ENCODE results near the gene COA3. TPM values are rescaled to one million over a fixed set of nuclear protein-coding genes. Genes with fewer than 3 reads are reported as not detected.

The COA3 gene
- total RNA-seq, 1 donor from 2014 or later: 31.8 TPM

DNA sequence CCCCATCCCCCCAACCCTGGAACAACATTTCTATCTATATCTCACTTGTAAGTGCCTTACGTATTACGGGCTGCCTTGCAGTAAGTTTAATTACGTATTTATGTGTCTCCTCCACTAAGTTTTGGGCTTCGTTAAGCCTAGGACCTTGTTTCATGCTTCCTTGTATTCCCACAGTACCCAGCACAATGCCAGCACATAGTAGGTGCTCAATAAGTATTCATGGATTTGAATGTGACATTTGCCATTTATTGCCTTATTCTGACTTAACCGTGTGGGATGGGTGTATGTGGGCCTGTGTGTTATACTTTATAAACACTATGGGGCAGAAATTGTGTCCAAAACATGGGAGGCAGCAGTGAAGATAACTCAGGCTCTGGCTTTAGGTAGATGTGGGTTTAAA lies 6.0 kb downstream of the COA3 start:
- Histone ChIP-seq H3K36me3 (ENCODE audit: insufficient read depth, low read length) (peaks cover 18% of the 10 kb centered on the region), H4K20me1 (ENCODE audit: insufficient read depth, low read length) (peaks cover 16% of the 10 kb centered on the region), H2AFZ (ENCODE audit: low read depth, low read length) (no peak overlapping the region), H3K79me2 (ENCODE audit: insufficient read depth, low read length) (peaks cover 5% of the 10 kb centered on the region), H3K4me2 (ENCODE audit: low read length) (no peak overlapping the region), H3K9ac (ENCODE audit: low read length) (no peak overlapping the region), H3K27ac (ENCODE audit: low read depth, low read length) (no peak overlapping the region), H3K4me1 (ENCODE audit: insufficient read depth, low read length) (peaks cover 2% of the 10 kb centered on the region), H3K9me3 (ENCODE audit: insufficient read depth, low read depth, low read length) (no peaks in the 10 kb centered on the region), H3K27me3 (ENCODE audit: insufficient read depth, low read length) (no peaks in the 10 kb centered on the region), H3K4me3 (ENCODE audit: insufficient read depth, low read depth, low read length) (no peak overlapping the region)
- DNase-seq (ENCODE audit: low read depth): no peak
- peaks cover 8% of the 10 kb centered on the region for H3K4me1 Mint-ChIP-seq (ENCODE audit: low read depth, unreplicated experiment)
- no peak for FAIRE-seq
- H3K4me3 Mint-ChIP-seq (ENCODE audit: unreplicated experiment): no peak overlapping the region
- H3K27ac Mint-ChIP-seq (ENCODE audit: unreplicated experiment): no peak overlapping the region
- H3K27me3 Mint-ChIP-seq (ENCODE audit: low read depth, unreplicated experiment): no peaks in the 10 kb centered on the region
- peaks cover 25% of the 10 kb centered on the region for H3K36me3 Mint-ChIP-seq (ENCODE audit: low read depth, unreplicated experiment)
- H3K9me3 Mint-ChIP-seq (ENCODE audit: unreplicated experiment): no peaks in the 10 kb centered on the region
- no peak for TF ChIP-seq EZH2 (IDR thresholded peaks at IDR 0.05; ENCODE audit: insufficient read depth, low read length)
- TF ChIP-seq, protein P1, sequence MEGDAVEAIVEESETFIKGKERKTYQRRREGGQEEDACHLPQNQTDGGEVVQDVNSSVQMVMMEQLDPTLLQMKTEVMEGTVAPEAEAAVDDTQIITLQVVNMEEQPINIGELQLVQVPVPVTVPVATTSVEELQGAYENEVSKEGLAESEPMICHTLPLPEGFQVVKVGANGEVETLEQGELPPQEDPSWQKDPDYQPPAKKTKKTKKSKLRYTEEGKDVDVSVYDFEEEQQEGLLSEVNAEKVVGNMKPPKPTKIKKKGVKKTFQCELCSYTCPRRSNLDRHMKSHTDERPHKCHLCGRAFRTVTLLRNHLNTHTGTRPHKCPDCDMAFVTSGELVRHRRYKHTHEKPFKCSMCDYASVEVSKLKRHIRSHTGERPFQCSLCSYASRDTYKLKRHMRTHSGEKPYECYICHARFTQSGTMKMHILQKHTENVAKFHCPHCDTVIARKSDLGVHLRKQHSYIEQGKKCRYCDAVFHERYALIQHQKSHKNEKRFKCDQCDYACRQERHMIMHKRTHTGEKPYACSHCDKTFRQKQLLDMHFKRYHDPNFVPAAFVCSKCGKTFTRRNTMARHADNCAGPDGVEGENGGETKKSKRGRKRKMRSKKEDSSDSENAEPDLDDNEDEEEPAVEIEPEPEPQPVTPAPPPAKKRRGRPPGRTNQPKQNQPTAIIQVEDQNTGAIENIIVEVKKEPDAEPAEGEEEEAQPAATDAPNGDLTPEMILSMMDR (IDR thresholded peaks at IDR 0.05; ENCODE audit: insufficient read depth, low read depth, low read length): no peak

DNA sequence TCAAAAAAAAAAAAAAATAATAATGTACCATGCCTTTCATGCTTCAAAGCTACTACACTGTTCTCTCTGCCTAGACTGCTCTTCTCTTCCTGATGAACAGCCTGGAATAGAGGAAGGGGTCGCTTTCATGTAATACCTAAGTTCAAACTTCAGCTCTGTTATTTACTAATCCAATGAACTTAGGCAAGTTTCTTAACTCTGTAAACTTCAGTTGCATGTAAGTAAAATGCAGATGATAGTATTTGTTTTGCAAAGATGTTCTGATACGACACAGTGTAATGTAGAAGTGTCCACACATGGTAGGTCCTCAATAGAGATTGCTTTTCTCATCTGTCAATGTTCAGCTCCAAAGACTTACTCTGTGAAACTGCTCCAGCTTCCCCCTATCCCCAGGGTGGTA lies 6.6 kb downstream of the COA3 start:
- Mint-ChIP-seq H3K27ac (ENCODE audit: unreplicated experiment) (no peak overlapping the region), H3K27me3 (ENCODE audit: low read depth, unreplicated experiment) (no peaks in the 10 kb centered on the region), H3K4me3 (ENCODE audit: unreplicated experiment) (no peak overlapping the region), H3K9me3 (ENCODE audit: unreplicated experiment) (no peaks in the 10 kb centered on the region), H3K36me3 (ENCODE audit: low read depth, unreplicated experiment) (peaks cover 26% of the 10 kb centered on the region), H3K4me1 (ENCODE audit: low read depth, unreplicated experiment) (peaks cover 3% of the 10 kb centered on the region)
- no peaks in the 10 kb centered on the region for H3K4me1 ChIP-seq (ENCODE audit: insufficient read depth, low read length)
- TF ChIP-seq, protein P1 (IDR thresholded peaks at IDR 0.05; ENCODE audit: insufficient read depth, low read depth, low read length): no peak
- TF ChIP-seq EZH2 (IDR thresholded peaks at IDR 0.05; ENCODE audit: insufficient read depth, low read length): no peak
- H3K79me2 ChIP-seq (ENCODE audit: insufficient read depth, low read length): no peaks in the 10 kb centered on the region
- H3K27me3 ChIP-seq (ENCODE audit: insufficient read depth, low read length): no peaks in the 10 kb centered on the region
- no peak overlapping the region for H3K4me3 ChIP-seq (ENCODE audit: insufficient read depth, low read depth, low read length)
- no peak overlapping the region for H3K27ac ChIP-seq (ENCODE audit: low read depth, low read length)
- H4K20me1 ChIP-seq (ENCODE audit: insufficient read depth, low read length): peaks cover 22% of the 10 kb centered on the region
- no peaks in the 10 kb centered on the region for H3K9me3 ChIP-seq (ENCODE audit: insufficient read depth, low read depth, low read length)
- H2AFZ ChIP-seq (ENCODE audit: low read depth, low read length): no peak overlapping the region
- no peak overlapping the region for H3K9ac ChIP-seq (ENCODE audit: low read length)
- no peak for FAIRE-seq
- peaks cover 19% of the 10 kb centered on the region for H3K36me3 ChIP-seq (ENCODE audit: insufficient read depth, low read length)
- DNase-seq (ENCODE audit: low read depth): no peak
- no peak overlapping the region for H3K4me2 ChIP-seq (ENCODE audit: low read length)

GRCh38 chr17:42787266-42787665 lies 11.2 kb downstream of the COA3 start:
- H3K9ac ChIP-seq (ENCODE audit: low read length): no peak overlapping the region
- Mint-ChIP-seq H3K36me3 (ENCODE audit: low read depth, unreplicated experiment) (peaks cover 29% of the 10 kb centered on the region), H3K4me1 (ENCODE audit: low read depth, unreplicated experiment) (peaks cover 13% of the 10 kb centered on the region)

More at GRCh38 chr17:42787266-42787665, 11.2 kb downstream of the COA3 start:
- TF ChIP-seq EZH2 (IDR thresholded peaks at IDR 0.05; ENCODE audit: insufficient read depth, low read length): no peak
- no peak overlapping the region for H3K4me3 Mint-ChIP-seq (ENCODE audit: unreplicated experiment)
- no peak overlapping the region for H3K27ac Mint-ChIP-seq (ENCODE audit: unreplicated experiment)
- FAIRE-seq: no peak
- no peak for DNase-seq (ENCODE audit: low read depth)
- Histone ChIP-seq H4K20me1 (ENCODE audit: insufficient read depth, low read length) (peaks cover 57% of the 10 kb centered on the region), H3K79me2 (ENCODE audit: insufficient read depth, low read length) (peaks cover 29% of the 10 kb centered on the region), H3K4me1 (ENCODE audit: insufficient read depth, low read length) (peaks cover 29% of the 10 kb centered on the region), H3K36me3 (ENCODE audit: insufficient read depth, low read length) (peaks cover 19% of the 10 kb centered on the region), H3K9me3 (ENCODE audit: insufficient read depth, low read depth, low read length) (no peaks in the 10 kb centered on the region), H3K27ac (ENCODE audit: low read depth, low read length) (no peak overlapping the region), H3K4me3 (ENCODE audit: insufficient read depth, low read depth, low read length) (no peak overlapping the region), H2AFZ (ENCODE audit: low read depth, low read length) (no peak overlapping the region), H3K4me2 (ENCODE audit: low read length) (no peak overlapping the region), H3K27me3 (ENCODE audit: insufficient read depth, low read length) (no peaks in the 10 kb centered on the region)
- H3K9me3 Mint-ChIP-seq (ENCODE audit: unreplicated experiment): no peaks in the 10 kb centered on the region
- no peaks in the 10 kb centered on the region for H3K27me3 Mint-ChIP-seq (ENCODE audit: low read depth, unreplicated experiment)

All from astrocyte (in vitro differentiated cells and primary cell).